Cortex of kidney (tissue), 1 donor: ENCODE data around the gene TP53TG3F.
"Not testable (repeated sequence)": the region's sequence is repeated elsewhere in the genome, so short reads cannot be mapped to it uniquely, and the experiment has no call there.

Experiments
- DNase-seq: peaks from one replicate; lab custom pipeline; 2025; lab: John Stamatoyannopoulos, UW

TP53TG3F gene, protein sequence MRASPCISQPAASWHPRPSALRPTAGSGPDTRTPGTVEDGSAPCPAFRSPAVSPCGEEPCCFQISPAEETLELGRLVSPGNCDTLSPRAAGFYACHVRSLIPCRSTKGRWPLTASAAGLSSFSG

DNA sequence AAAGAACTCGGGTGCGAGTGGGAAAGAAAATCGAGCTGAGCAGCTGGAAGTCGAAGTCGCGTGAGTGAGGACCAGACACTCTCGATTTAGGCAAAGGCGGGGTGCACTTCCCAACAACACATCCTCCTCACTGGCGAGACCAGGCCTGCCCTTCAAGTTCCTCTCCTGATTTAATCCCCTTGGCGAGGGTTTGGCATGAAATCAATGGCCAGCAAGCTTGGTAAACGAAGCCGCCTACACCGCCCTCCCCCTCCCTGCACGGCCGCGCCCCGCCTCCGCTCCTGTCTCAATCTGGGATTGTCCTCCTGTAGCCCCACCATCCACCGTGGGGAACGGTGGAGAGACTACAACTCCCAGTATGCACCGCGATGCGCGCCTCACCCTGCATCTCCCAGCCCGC lies at the start of gene TP53TG3F:
TSS of gene TP53TG3F (plus strand) at position 301 of the 400 bp plus-strand sequence. CDS start at position 369, 68 bp downstream.
- not testable (repeated sequence) for DNase-seq

DNA sequence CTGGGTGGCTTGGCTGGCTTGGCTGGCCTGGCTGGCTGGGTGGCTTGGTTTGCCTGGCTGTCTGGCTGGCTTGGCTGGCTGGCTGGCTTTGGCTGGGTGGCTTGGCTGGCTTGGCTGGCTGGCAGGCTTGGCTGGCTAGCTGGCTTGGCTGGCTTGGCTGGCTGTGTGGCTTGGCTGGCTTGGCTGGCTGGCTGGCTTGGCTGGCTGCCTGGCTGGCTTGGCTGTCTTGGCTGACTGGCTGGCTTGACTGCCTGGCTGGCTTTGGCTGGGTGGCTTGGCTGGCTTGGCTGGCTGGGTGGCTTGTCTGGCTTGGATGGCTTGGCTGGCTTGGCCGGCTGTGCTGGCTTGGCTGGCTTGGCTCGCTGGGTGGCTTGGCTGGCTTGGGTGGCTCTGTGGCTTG lies 32.2 kb downstream of the TP53TG3F start:
- not testable (repeated sequence) for DNase-seq

DNA sequence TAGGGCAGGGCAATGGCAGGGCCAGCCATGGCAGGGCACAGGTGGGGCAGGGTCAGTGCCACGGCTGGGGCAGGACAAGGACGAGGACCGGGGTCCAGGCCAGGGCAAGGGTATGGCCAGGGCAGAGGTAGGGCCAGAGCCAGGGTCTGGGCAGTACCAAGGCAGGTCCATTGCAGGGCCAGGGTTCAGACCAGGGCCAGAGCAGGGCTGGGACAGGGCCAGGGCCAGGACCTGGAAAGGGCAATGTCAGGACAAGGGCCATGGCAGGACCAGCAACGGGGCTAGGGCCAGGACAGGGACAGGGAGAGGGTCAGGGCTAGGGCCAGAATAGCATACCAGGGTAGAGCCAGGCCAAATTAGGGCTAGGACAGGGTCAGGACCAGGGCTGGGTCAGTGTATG lies 47.8 kb downstream of the TP53TG3F start:
- DNase-seq = not testable (repeated sequence)

DNA sequence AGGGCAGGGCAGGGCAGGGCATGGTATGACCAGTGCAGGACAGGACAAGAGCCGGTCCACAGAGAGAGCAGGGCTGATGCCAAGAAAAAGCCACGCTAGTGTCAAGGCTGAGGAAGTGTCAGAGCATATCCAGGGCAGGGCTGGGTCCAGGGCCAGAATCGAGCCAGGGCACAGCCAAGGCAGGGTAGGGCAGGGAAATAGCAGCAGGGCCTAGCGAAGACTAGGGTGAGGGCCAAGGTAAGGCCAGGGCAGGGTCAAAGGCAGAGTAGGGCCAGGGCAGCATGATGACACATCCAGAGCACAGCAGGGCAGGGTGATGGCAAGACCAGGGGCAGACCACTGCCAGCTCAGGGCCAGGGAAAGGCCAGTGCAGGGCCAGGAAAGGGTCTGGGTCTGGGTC lies 49.7 kb downstream of the TP53TG3F start:
- DNase-seq = not testable (repeated sequence)

DNA sequence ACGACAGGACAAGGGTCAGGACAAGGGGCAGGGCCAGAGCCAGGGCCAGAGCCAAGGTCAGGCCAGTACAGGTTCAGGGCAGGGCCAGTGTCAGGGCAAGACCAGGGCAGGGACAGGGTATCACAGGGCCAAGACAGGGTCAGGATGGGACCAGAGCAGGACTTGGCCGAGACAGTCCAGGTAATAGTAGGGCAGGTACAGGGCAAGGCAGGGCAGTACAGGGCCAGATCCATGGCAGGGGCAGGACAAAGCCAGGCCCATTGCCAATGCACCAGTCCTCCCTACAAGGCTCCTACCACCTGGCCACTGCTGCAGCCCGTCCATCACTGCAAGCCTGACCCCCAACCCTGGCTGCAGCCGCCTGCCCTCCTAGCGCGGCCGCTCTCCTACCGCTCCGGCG lies 50.5 kb downstream of the TP53TG3F start:
- DNase-seq = not testable (repeated sequence)
